GM23338 (cell line): ENCODE measurements around the gene FBLN1.

Experiments used
- EZH2 ChIP-seq: fragments of 200-600 bp; sonication (generic); IDR thresholded peaks from one replicate; pipeline ENCODE4 v1.8.0; 2017; ENCODE audit warnings: antibody characterized with exemption, mild to moderate bottlenecking, low read depth; ENCODE audit not compliant: unreplicated experiment
- EZH2phosphoT487 ChIP-seq: fragments of 200-600 bp; sonication (generic); IDR thresholded peaks from one replicate; pipeline ENCODE4 v1.8.1; 2018; ENCODE audit warnings: antibody characterized with exemption; ENCODE audit not compliant: unreplicated experiment
- POLR2AphosphoS5 ChIP-seq: IDR thresholded peaks from 2 replicates; pipeline ENCODE4 v1.6.1; 2016; ENCODE audit warnings: antibody characterized with exemption, low read depth
- TF ChIP-seq, protein P1 (sequence below): IDR thresholded peaks from 2 replicates; pipeline ENCODE4 v1.6.1; 2016; ENCODE audit warnings: antibody characterized with exemption

DNA sequence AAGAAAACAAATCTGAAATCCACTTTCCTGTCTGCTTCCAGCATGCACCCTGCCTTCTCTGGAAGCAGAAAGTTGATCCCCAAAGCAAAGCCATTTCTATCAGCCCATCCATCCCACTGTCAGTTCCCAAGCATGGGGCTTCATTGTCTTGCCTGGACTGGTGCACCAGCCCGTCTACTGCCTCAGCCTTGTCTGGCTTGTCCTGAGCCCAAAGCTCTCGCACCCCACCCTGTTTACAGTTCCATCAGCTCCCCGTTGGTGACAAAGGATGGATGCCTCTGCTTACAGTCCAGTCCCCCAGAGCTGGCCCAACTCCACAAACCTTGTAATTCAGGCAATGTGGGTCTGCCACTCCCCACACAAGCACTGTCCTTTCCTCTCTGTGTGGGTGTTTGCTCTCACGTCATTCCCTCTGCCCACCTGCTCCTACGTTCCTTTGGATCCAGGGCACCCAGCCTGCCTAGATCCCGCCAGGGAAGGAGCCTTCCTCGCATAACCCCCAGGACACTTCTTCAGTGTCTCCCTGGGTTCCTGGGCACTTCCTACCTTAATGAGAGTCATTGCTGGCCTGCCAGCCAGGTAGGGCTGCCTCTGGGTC, 38.8 kb downstream of the FBLN1 start:
- no peak for TF ChIP-seq EZH2phosphoT487
- TF ChIP-seq, protein P1, sequence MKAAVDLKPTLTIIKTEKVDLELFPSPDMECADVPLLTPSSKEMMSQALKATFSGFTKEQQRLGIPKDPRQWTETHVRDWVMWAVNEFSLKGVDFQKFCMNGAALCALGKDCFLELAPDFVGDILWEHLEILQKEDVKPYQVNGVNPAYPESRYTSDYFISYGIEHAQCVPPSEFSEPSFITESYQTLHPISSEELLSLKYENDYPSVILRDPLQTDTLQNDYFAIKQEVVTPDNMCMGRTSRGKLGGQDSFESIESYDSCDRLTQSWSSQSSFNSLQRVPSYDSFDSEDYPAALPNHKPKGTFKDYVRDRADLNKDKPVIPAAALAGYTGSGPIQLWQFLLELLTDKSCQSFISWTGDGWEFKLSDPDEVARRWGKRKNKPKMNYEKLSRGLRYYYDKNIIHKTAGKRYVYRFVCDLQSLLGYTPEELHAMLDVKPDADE = no peak
- TF ChIP-seq EZH2 = no peak
- TF ChIP-seq POLR2AphosphoS5 = no peak
